NB4 (cell line): ENCODE results near the gene ERBB4.

Experiments
- MYC ChIP-seq: IDR thresholded peaks from 2 replicates; pipeline ENCODE4 v1.6.1; 2011; ENCODE audit warnings: low read depth, low read length
- POLR2A ChIP-seq: IDR thresholded peaks from 2 replicates; pipeline ENCODE4 v1.6.1; 2011; ENCODE audit warnings: mild to moderate bottlenecking; ENCODE audit not compliant: insufficient read length; ENCODE audit errors: extremely low read depth
- TF ChIP-seq, protein P1 (sequence below): IDR thresholded peaks from one replicate; pipeline ENCODE4 v1.5.1; 2012; ENCODE audit warnings: low read depth, low read length
- TF ChIP-seq, protein P2 (sequence below): IDR thresholded peaks from 2 replicates; pipeline ENCODE4 v1.6.1; 2011; ENCODE audit warnings: low read depth, low read length

DNA sequence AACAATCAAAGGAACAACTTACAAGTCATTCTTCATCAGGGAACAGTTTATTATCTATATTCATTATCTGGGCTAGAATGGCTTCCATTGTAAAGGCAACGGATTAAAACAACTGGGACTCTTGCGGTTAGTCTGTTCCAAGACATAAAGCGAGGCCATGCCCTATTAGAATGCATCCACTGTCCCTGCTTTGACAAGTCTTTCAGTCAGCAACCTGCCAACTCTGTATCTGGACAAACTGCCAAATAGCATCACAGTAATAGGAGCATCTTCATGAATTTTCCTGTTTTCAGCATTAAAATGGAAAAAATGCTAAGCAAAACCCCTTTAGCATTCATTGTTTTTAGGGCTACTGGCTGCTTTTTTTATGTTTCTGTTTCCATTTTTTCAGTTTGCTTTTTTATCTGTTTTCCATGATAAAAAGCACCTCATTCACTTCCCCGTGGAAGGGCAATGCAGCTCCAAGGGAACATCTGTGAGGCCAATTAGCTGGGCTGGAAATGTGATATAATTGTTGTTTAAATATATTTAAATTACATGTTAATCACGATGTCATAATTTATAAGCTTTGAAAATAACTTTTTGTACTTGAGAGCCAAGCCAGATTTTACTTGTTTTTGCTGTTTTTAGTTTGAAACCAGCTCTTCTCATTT is 1147.9 kb downstream of the ERBB4 start:
- TF ChIP-seq, protein P1, sequence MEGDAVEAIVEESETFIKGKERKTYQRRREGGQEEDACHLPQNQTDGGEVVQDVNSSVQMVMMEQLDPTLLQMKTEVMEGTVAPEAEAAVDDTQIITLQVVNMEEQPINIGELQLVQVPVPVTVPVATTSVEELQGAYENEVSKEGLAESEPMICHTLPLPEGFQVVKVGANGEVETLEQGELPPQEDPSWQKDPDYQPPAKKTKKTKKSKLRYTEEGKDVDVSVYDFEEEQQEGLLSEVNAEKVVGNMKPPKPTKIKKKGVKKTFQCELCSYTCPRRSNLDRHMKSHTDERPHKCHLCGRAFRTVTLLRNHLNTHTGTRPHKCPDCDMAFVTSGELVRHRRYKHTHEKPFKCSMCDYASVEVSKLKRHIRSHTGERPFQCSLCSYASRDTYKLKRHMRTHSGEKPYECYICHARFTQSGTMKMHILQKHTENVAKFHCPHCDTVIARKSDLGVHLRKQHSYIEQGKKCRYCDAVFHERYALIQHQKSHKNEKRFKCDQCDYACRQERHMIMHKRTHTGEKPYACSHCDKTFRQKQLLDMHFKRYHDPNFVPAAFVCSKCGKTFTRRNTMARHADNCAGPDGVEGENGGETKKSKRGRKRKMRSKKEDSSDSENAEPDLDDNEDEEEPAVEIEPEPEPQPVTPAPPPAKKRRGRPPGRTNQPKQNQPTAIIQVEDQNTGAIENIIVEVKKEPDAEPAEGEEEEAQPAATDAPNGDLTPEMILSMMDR, result no peak
- TF ChIP-seq, protein P2, sequence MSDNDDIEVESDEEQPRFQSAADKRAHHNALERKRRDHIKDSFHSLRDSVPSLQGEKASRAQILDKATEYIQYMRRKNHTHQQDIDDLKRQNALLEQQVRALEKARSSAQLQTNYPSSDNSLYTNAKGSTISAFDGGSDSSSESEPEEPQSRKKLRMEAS, result no peak
- TF ChIP-seq POLR2A (no peak), MYC (no peak)
